Medulla oblongata (tissue), 1 donor: ENCODE measurements around the gene DMRT3.
"Not testable (repeated sequence)": the region's sequence is repeated elsewhere in the genome, so short reads cannot be mapped to it uniquely, and the experiment has no call there.

Experiments used
- DNase-seq: peaks from one replicate; pipeline ENCODE4 v3.0.0-alpha.2; 2015; ENCODE audit errors: extremely low spot score

The DMRT3 gene

DNA sequence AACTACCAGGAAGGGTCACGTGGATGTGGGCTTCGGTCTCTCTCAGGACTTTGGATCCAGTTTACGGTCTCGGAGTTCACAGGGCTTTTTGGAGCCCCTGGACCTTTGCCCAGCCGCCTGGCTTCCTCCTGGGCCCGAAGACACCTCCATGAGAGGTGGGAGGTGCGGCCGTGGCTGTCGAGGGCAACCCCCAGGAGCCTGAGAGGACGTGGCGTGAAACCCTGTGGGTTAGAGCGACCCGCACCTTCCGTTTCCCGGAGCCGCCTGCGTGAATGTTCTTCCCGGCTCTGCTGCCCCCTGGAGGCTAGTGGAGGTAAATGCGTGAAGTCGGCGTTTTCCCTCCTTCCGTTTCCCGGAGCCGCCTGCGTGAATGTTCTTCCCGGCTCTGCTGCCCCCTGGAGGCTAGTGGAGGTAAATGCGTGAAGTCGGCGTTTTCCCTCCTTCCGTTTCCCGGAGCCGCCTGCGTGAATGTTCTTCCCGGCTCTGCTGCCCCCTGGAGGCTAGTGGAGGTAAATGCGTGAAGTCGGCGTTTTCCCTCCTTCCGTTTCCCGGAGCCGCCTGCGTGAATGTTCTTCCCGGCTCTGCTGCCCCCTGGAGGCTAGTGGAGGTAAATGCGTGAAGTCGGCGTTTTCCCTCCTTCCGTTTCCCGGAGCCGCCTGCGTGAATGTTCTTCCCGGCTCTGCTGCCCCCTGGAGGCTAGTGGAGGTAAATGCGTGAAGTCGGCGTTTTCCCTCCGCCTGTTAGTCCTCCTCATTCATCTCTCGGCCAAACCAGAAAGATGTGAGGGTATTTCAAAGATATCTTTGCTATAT lies 22.1 kb downstream of the DMRT3 start:
- not testable (repeated sequence) for DNase-seq

DNA sequence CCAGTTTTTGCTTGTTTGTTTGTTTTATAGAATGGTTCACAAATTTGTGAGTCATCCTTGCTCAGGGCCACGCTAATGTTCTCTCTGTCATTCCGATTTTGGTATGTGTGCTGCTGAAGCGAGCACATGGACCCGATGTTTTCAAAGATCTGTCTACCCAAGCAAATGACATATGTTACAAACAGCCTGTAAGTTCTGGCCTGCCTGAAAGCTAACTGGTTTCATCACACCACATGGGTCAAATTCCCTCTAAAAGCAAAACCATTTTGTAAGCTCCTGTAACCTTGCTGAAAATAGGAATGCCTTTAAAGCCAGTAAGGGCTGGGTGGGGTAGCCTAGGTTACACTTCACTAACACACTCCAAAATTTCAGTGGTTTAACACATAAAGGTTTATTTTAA lies 25.4 kb downstream of the DMRT3 start:
- DNase-seq: no peak

DNA sequence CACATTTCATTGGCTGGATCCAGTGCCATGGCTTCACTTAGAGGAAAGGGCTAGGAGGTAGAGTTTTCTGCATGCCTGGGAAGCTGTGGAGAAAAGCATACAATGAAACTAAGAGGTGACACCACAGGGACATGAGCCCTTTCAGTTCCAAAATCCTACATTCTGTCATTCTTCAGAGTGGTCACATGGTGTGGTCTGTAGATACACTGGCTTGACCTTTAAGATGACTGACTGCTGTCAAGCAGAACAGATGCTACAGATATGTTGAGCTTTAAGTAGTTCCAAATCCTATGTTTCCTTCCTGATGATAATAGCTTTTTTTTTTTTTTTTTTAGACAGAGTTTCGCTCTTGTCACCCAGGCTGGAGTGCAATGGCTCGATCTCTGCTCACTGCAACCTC lies 26.2 kb downstream of the DMRT3 start:
- DNase-seq: no peak

GRCh38 chr9:1005043-1005667 lies 28.7 kb downstream of the DMRT3 start:
- DNase-seq: peak; percentile 79

- no peak for DNase-seq
Measured at GRCh38 chr9:1007312-1007711, 30.9 kb downstream of the DMRT3 start.

- DNase-seq: no peak
Measured at GRCh38 chr9:1008216-1008615, 31.8 kb downstream of the DMRT3 start.

DNA sequence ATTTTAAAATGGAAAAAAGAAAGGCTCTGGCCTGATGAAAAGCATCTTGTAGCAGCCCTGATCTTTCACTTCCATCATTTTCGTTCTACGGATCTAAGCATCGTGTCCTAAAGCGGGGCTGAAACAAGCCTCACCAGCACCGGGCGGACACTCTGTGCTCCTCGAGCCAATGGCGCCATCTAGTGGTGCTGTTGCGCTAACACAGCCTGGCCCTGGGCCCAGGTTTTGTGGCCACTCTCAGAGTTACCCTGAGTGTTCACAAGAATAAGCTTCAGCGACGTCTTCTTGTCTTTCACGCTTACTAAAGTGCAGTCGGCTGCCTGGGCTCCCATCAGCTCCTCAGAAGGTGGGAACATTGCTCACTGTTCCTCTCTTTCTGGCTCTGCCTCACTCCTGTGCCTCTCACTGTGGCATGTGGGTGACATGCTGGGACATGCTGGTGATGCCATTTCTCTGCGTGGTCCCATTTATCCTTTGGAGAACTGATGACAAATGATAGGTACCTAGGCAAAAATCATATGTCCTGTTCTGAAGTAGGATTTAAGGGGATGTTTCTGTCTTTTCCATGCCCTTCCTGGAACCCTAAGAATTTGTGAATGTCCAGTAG lies 32.7 kb downstream of the DMRT3 start:
- DNase-seq: peak; percentile 93

- DNase-seq: no peak
Measured at GRCh38 chr9:1013021-1013420, 36.6 kb downstream of the DMRT3 start.

- no peak for DNase-seq
Measured at GRCh38 chr9:1014225-1014624, 37.8 kb downstream of the DMRT3 start.

DNA sequence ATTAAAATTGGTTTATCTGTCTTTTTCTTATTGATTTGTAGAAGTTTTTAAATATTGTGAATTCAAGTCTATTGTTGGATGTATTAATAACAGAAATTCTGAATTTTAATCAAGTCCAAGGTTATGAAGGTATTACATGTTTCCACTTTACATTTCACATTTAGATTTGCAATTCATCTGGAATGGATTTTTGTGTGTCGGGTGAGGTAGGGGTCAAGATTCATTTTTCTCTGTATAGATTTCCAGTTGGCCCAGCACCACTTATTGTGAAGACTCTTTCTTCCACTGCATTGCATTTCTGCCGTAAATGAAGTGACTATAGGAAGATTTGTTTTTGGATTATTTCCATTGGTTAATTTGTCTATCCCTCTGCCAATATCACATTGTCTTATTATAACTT lies 38.2 kb downstream of the DMRT3 start:
- no peak for DNase-seq

DNA sequence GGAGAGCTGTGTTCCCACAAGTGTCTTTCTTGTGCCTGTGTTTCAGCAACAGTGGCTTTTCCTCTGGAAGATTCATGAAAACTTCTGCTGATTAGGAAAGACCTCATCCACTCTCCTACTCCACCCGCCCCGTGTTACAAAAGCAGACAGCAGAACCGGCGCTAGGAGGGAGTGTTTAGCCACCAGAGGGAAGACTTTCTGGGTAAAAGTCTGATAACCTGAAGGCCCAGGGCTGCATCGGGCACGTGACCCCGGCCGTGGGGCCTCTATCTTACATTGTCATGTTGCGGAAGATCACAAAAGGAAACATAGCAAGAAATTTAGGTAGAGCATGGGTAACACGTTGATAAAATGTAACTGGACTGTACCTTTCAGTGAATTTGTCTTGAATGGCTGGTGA lies 41.7 kb downstream of the DMRT3 start:
- no peak for DNase-seq

DNA sequence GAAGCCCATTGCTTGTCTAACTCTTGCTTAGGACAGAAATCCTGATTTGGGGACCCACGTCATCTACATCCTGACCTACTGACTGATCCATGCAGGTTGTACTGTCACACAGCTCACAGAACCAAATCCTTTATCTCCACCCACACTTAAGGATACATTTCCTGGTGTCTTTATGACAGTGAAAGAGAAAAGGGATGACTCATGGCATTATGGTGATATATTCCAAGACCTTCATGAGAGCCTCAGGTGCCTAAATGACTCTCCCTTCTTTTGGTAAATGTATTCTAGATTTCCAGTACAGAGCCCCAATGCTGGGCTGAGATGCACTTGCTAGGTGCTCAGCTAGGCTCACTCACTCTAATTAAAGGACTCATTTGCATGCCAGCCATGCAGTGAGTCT lies 47.7 kb downstream of the DMRT3 start:
- DNase-seq: no peak

DNA sequence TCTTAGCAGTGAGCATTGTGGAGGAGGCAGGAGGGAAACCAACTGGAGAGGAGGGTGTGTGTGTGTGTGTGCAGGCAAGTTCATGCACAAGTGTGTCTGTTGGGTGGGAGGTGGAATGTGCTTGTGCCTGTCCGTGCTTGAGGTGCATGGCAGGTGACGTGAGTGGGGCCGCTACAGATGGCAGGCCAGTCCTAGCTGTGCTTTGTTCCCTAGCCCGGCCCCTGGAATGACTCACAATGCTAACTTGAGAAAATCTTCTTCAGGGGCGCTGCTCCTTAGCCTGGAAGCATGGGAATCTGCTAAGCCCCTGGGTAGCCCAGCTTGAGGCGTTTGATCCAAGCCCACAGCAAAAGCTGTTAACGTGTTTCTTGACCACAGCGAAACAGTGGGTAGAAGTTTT lies 48.7 kb downstream of the DMRT3 start:
- DNase-seq: no peak

- no peak for DNase-seq
Measured at GRCh38 chr9:1026219-1026618, 49.8 kb downstream of the DMRT3 start.

DNA sequence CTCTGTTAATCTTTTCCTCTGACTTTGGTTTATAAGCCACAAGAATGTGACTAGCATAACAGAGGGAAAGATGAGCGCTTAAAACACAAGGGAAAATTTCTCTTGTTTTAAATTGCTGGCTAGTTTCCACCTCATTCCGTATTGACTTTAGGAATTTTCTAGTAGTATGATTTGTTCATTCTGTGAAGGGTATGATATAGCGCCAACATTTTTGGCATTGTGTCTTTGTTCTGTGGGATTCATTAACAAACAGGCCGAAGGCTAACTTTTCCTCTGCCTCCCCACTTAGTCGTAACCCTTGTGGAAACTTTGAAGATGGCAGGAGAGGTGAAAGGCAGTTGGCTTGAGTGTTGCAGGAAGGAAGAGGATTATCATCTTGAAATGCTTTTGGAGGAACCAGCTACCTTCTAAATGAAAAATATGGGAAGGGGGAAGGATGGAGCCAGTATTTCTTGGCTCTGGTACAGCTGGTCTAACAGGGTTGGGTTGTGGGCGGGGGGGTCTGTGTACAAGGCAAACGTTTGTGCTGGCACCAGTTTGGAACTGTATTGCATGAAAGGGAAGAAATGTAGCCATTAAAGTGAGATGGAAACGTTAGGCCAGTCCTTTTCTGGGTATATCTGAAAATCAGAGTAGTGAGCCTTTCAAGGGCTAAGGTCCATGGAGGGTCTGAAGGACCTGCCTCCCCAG lies 52.2 kb downstream of the DMRT3 start:
- no peak for DNase-seq

GRCh38 chr9:1031951-1032601 lies 55.6 kb downstream of the DMRT3 start:
- no peak for DNase-seq

DNA sequence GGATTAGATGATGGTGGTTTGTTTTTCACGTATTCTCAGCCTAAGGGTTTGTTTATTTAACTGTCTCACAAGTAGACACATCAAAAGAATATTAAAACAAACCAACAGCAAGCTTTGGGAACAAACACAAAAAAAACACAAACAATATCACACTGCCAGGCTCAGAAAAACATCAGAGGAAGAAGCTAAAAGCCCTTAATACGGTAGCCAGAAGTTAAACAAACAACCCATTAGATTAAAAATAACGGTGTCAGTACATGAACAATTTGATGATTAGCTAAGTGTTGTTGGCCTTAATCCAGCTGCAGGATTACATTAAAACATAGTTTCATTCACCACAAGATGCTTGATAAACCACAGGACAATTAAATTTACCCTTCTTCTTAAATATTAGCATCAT lies 57.8 kb downstream of the DMRT3 start:
- DNase-seq: no peak

DNA sequence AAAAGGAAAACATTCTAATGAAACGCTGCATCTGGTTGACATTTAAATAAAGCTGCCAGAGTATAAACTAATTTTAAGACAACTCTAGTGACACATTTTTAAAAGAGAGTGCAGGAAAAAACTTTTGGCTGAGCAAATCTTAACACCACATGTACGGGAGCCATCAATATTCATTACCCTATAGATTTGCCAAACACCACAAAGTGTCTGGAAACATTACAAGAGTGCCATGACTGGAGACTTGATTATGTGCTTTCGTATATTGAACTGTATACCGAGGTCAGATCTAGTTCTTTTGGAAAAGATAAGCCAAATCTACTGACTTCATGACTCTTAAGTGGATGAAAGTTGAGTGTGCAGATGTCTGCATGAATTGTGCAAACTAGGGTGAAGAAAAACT lies 63.1 kb downstream of the DMRT3 start:
- no peak for DNase-seq
